NCI-H2227 treated with DMSO at 0.1 percent for 48 hours (cell line): Measurements from ENCODE around the gene SRC.

Experiments used
- DNase-seq: peaks from one replicate; lab custom pipeline; 2025; lab: John Stamatoyannopoulos, UW

SRC gene

GRCh38 chr20:37414224-37415035 is 68.5 kb downstream of the SRC start:
- peak; percentile 10 for DNase-seq

GRCh38 chr20:37415118-37416085 is 69.5 kb downstream of the SRC start:
- no peak for DNase-seq

DNA sequence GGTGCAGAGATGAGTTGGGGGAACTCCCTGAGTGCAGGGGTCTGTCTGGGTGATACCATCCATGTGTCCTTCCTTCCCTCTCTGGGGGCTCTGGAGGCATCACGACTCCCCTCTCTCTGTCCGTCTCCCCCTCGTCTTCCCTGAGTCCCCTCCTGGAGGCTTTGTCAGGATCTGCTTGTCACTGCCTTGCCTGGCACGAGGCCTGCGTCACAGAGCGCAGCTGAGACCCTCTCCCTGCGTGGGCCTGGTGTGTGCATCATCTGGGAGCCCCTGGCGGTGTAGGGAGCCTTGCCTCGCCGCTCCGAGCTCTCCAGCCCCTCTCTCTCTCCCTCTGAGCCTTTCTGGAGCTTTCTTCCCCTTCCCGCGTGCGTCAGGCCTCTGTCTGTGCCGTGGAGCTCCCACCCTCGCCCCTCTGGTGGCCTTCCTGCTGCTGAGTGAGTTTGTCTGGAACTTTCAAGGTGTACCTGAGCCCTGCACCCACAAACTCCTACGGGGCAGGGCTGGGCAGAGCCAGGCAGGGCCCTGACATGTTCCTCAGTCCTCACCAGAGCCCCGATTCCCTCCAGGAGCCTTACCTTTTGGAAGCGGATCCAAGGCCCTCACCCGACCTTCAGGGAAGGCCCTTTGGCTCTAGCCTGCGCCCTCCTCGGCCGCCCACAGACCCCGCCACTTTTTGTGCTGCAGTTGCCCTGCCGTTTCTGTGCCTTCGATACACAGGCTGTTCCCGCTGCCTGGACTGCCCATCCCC is 70.3 kb downstream of the SRC start:
- no peak for DNase-seq

GRCh38 chr20:37416848-37417616 is 71.1 kb downstream of the SRC start:
- DNase-seq: no peak

DNA sequence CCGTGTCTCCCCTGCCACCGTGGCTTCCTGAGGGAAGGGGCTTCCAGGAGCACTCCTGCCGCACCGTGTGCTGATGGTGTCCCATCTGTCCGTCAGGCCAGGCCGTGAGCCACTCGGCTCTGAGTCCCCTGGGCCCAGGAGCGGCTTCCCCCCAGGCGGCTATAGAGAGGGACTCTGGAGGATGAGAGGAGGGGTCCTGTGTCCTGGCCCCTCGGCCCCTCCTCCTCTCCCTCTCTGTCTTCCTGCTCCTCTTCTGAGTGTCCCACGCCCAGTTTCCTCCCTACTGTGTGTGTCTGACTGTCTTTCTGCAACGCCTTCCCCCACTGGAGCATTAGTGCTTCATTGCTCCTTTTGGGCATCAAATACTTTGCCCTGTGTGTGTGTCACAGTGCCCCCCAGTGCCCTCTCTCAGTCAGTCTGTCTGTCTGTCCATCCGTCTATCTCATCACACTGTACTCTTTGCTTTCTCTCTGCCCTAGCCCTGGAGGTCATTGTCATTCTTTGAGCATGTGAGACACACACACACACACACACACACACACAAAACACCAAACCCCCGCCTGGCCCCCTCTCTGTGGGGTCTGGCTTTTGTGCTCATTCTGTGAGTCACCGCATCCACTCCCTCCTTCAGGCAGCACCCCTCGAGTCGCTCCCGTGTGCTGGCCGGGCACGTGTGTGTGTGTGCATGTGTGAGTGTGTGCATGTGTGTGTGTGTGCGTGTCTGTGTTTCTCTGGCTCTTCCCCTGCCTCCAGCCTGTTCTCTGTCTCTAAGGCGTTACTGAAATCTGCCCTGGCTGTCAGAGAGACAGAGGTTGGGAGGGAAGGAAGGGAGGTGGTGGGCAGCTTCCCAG is 71.9 kb downstream of the SRC start:
- no peak for DNase-seq

GRCh38 chr20:37418591-37419109 is 72.7 kb downstream of the SRC start:
- no peak for DNase-seq

GRCh38 chr20:37419307-37419706 is 73.4 kb downstream of the SRC start:
- no peak for DNase-seq

- DNase-seq: no peak
Measured at GRCh38 chr20:37419774-37420542, 74.0 kb downstream of the SRC start.

DNA sequence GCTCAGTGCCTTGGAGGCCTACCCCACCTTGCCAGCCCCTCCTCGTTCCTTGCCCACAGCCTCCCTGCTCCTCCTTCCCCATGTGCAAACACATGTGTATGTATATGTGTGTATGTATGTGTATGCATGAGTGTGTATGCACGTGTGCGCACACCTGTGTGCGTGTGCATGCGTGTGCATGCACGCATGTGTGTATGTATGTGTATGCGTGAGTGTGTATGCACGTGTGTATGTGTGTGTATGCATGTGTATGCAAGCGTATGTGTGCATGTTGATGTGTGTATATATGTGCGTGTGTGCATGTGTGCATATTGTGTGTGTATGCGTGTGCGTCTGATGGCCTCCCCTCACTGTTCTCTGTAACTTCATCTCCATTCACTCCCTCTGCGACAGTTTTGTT is 74.7 kb downstream of the SRC start:
- DNase-seq: no peak

DNA sequence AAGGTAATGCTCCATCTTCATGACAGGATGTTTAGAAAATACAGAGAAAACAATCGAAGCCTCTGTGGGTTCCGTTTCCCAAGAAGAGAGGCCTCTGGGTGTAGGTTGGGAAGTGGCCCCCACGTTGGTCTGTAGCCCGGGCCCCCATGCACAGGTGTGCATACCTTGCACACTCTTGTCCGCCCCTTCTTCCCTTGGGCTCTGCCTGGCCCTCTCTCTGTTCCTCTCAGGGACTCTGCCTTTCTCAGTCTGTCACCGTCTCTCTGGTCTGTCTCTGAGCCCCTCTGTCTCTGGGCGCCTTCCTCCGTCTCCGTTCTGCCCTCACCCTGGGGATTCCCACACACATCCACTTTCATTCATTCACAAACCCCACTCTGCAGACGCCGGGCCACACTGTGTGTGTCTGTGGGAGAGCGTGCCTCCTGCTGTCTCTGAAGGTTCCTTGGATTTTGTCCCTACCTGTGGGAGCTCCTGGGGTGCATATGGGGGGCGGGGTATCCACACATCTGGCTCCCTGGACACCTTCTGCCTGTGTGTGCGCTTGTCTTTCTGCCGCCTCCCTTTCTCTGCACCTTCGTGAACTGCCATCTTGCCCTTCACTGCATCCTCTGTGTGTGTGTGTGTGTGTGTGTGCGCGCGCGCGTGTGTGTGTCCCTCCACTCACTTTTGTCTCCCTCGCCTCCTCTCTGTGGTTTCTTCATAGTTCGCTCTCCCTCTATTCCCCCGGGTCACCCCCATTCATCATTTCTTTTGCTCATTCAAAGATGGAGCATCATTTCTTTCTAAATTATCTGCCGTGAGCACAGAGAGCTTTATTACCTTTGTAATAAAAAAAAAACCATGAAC is 75.3 kb downstream of the SRC start:
- peak; percentile 9 for DNase-seq

- peak; percentile 37 for DNase-seq
Measured at GRCh38 chr20:37421988-37422387, 76.0 kb downstream of the SRC start.

DNA sequence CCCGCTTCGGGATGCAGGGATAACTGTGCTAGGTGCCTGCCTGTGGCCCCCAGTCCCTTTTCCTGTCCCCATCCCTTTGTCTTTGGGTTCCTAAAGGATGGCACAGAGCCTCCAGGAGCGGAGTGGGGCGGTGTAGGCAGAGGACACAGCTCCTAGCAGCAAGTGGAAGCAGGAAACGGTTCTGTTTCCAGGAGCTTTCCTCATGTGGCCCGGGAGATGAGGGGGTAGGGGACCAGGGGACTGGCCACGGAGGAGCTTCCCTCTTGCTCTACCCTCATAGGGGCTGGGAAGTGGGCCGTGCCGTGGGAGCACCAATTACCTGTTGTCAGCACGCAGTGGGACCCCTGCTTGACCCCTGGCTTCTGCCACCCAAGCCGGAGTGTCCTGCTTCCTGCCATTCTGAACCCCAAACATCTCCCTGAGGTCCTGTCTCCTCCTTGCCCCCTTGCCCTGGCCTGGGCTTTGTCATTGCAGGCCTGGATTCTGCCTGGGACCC is 76.9 kb downstream of the SRC start:
- DNase-seq: no peak

- no peak for DNase-seq
Measured at GRCh38 chr20:37423545-37423944, 77.6 kb downstream of the SRC start.

- DNase-seq: no peak
Measured at GRCh38 chr20:37424062-37424851, 78.3 kb downstream of the SRC start.

- DNase-seq: no peak
Measured at GRCh38 chr20:37425103-37425625, 79.2 kb downstream of the SRC start.

DNA sequence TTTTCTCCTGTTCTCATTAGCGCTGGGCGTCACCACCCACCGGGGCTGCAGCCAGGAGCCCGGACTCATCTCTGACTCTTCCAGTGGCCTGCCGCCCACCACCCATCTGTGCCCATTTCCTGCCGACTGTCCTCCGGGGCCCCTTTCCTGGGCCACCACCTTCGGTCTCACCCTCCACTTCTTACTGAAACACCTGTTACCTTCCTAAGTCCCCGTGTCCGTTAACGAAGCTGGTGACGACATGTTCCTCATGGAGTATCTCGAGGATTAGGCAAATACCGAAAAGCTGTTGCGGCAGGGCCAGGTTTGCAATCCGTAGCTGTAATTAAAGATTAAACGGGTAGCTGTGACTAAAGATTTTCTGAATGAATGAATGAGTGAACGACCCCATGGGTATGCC is 80.2 kb downstream of the SRC start:
- DNase-seq: no peak

GRCh38 chr20:37426978-37427377 is 81.0 kb downstream of the SRC start:
- DNase-seq: no peak
